ENCODE data around the gene LGI1.
"Not testable (repeated sequence)": the region's sequence is repeated elsewhere in the genome, so short reads cannot be mapped to it uniquely, and the experiment has no call there.

Gene LGI1

DNA sequence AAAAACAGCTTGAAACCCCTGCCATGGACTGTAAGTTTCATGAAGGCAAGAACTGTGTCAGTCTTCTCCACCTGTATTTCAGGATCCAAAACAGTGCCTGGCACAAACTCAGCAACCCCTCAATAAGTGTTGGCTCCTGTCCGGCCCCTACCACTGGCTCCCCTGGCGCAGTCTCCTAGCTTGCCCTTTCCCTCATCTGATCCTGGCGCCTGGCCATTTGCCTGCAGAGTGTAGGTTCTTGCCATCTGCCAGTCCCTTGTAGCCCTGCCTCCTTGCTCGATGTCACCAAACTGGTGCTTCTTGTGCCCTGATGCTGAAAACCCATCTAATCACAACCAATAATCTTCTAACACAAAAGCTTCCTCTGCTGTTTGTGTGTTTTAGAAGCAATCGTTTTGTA, 60.4 kb downstream of the LGI1 start:
- Histone ChIP-seq H3K27ac (no peak overlapping the region), H3K9ac (no peak overlapping the region), H4K20me1 (no peaks in the 10 kb centered on the region)

GRCh38 chr10:93819520-93819919, 61.8 kb downstream of the LGI1 start:
- Histone ChIP-seq H3K4me2 (no peak overlapping the region), H4K20me1 (no peaks in the 10 kb centered on the region), H3K9ac (no peak overlapping the region), H3K27ac (no peak overlapping the region), H3K4me1 (no peaks in the 10 kb centered on the region), H3K36me3 (0 out of 2 replicates have a peak, but pooled peaks cover 4% of the 10 kb centered on the region), H3K9me3 (peaks cover 13% of the 10 kb centered on the region), H3K4me3 (no peak overlapping the region), H3K27me3 (no peaks in the 10 kb centered on the region)
- TF ChIP-seq Cebpa-rat (IDR thresholded peaks at IDR 0.05): no peak

More for the DNA sequence above, 60.4 kb downstream of the LGI1 start:
- Histone ChIP-seq H3K27me3 (no peaks in the 10 kb centered on the region), H3K4me1 (no peaks in the 10 kb centered on the region), H3K4me2 (no peak overlapping the region), H3K36me3 (0 out of 2 replicates have a peak, but pooled peaks cover 4% of the 10 kb centered on the region), H3K9me3 (peaks cover 13% of the 10 kb centered on the region), H3K4me3 (no peak overlapping the region)
- TF ChIP-seq Cebpa-rat (IDR thresholded peaks at IDR 0.05): no peak

DNA sequence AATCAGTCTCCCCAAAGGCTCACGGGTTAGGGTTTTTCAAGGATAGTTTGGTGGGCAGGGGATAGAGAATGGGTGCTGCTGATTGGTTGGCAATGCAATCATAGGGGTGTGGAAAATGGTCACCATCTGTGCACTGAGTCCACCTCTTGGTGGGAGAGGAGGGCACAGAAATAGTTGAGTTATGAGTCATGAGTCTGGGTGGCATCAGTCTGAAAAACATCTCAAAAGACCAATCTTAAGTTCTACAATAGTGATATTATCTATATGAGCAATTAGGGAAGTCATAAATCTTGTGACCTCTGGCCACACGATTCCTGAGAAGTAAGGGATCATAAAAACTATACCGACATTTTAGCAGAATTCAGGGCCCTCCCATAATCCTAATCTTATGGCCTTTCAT, 62.7 kb downstream of the LGI1 start:
- Histone ChIP-seq H3K4me1 (peaks cover 3% of the 10 kb centered on the region), H4K20me1 (no peaks in the 10 kb centered on the region), H3K4me3 (no peak overlapping the region), H3K9ac (no peak overlapping the region), H3K4me2 (no peak overlapping the region), H3K36me3 (0 out of 2 replicates have a peak, but pooled peaks cover 4% of the 10 kb centered on the region), H3K27me3 (no peaks in the 10 kb centered on the region), H3K27ac (no peak overlapping the region), H3K9me3 (peaks cover 13% of the 10 kb centered on the region)
- no peak for TF ChIP-seq Cebpa-rat (IDR thresholded peaks at IDR 0.05)

- no peak overlapping the region for H3K27ac ChIP-seq
- TF ChIP-seq Cebpa-rat (IDR thresholded peaks at IDR 0.05): no peak
- no peak overlapping the region for H3K9ac ChIP-seq
- H3K4me1 ChIP-seq: peaks cover 11% of the 10 kb centered on the region
- H3K9me3 ChIP-seq: peaks cover 13% of the 10 kb centered on the region
- no peak overlapping the region for H3K4me2 ChIP-seq
- no peaks in the 10 kb centered on the region for H3K27me3 ChIP-seq
- 0 out of 2 replicates have a peak, but pooled peaks cover 4% of the 10 kb centered on the region for H3K36me3 ChIP-seq
- H4K20me1 ChIP-seq: no peaks in the 10 kb centered on the region
- H3K4me3 ChIP-seq: no peak overlapping the region
Observed at GRCh38 chr10:93821051-93821772, 63.5 kb downstream of the LGI1 start.

- H4K20me1 ChIP-seq: no peaks in the 10 kb centered on the region
- H3K36me3 ChIP-seq: no peaks in the 10 kb centered on the region
- peak overlapping the region; percentile 66 for H3K4me2 ChIP-seq
- H3K27ac ChIP-seq: 0 out of 2 replicates have a peak overlapping the region, but pooled peaks have one; percentile 13
- H3K4me3 ChIP-seq: no peak overlapping the region
- peaks cover 18% of the 10 kb centered on the region for H3K4me1 ChIP-seq
- H3K27me3 ChIP-seq: no peaks in the 10 kb centered on the region
- H3K9me3 ChIP-seq: no peaks in the 10 kb centered on the region
- H3K9ac ChIP-seq: no peak overlapping the region
- no peak for TF ChIP-seq Cebpa-rat (IDR thresholded peaks at IDR 0.05)
Observed at GRCh38 chr10:93826355-93826754, 68.6 kb downstream of the LGI1 start.

DNA sequence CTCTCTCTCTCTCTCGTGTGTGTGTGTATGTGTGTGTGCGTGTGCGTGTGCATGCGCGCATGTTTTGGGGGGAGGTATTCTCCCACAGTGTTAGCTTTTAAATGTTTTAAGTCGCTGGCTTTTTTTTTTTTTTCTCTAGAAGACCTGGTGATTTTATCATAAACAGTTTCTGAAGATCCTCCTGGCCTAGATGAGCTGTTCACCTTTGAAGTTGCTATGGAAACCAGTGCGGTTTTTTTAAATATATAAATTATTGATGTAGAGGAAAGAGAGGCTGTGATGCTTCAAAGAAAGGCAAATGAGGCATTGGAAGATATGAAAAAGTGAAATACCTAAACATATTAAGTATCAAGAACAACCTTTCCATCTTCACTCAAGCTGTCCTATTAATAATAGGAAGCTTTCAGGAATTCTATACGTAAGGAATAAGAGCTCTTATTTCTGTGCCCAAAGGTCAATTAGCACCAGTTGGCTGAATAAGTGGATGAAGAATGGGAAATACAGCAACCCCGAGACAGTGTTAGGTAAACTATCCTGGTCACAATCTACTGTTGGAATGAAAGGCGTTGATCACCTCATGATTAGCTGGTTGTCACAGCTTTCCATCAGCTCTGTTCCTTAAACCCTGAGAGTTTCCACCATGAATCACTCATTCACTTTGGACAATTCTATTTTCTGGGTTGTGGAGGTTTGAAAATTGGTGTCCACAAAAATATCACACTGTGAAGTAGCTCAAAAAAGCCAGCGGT, 69.5 kb downstream of the LGI1 start:
- Histone ChIP-seq H3K4me1 (peaks cover 18% of the 10 kb centered on the region), H3K9me3 (no peaks in the 10 kb centered on the region), H3K4me3 (no peak overlapping the region), H3K4me2 (no peak overlapping the region; the same call in 1 of the 2 replicates), H4K20me1 (no peaks in the 10 kb centered on the region), H3K27ac (no peak overlapping the region), H3K36me3 (no peaks in the 10 kb centered on the region), H3K27me3 (no peaks in the 10 kb centered on the region), H3K9ac (no peak overlapping the region)
- no peak for TF ChIP-seq Cebpa-rat (IDR thresholded peaks at IDR 0.05)

- not testable (repeated sequence) for H3K9ac ChIP-seq, H3K27me3 ChIP-seq, H3K4me1 ChIP-seq, H4K20me1 ChIP-seq, H3K4me3 ChIP-seq, H3K27ac ChIP-seq, H3K4me2 ChIP-seq, H3K36me3 ChIP-seq
- peaks cover 17% of the 10 kb centered on the region for H3K9me3 ChIP-seq
Observed at GRCh38 chr10:93831065-93831464, 73.3 kb downstream of the LGI1 start.

- Histone ChIP-seq H3K27ac (no peak overlapping the region), H3K27me3 (no peaks in the 10 kb centered on the region), H4K20me1 (no peaks in the 10 kb centered on the region), H3K9ac (no peak overlapping the region), H3K4me2 (no peak overlapping the region), H3K4me1 (no peaks in the 10 kb centered on the region), H3K36me3 (no peaks in the 10 kb centered on the region), H3K9me3 (peaks cover 17% of the 10 kb centered on the region), H3K4me3 (no peak overlapping the region)
- no peak for TF ChIP-seq Cebpa-rat (IDR thresholded peaks at IDR 0.05)
Observed at GRCh38 chr10:93835770-93836169, 78.0 kb downstream of the LGI1 start.

DNA sequence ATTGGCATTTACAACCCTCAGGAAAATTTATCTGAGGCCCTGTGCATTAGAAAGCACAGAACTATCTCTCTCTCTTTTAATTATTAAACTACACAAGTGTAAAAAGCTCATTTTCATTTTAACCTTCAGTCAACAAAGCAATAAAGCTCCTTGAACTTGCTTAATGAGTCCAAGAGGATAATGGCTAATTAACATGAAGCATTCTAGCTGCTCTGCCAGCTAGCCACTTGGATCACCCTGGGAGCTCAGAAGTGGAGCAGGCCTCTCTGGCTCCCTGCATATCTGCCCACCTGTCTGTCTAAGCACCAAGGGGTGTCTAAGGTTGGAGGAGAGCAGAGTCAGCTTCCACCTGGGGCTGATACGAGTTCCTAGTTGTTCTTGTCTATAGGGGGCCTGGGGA, 80.1 kb downstream of the LGI1 start:
- TF ChIP-seq Cebpa-rat (IDR thresholded peaks at IDR 0.05): no peak
- Histone ChIP-seq H3K27me3 (no peaks in the 10 kb centered on the region), H4K20me1 (no peaks in the 10 kb centered on the region), H3K4me2 (no peak overlapping the region), H3K9me3 (peaks cover 14% of the 10 kb centered on the region), H3K9ac (no peak overlapping the region), H3K4me1 (no peaks in the 10 kb centered on the region), H3K36me3 (no peaks in the 10 kb centered on the region), H3K27ac (no peak overlapping the region), H3K4me3 (no peak overlapping the region)

DNA sequence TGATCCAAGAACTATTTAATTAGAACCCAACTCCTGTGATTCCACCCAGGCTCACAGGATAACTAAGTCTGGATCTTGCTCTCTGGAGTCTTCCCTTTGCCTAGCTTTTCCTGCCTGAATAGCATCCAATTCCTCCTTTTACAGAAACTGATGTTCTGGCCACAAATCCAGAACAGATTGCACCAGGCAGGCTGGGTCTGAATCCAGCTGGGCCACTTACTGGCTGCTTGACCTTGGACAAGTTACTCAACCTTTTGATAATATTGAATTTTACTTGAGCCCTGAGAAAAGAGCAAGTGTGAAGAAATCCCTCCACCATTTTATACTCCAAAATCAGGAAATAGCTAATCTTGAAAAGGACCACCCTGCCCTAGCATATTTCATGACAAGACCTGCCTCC, 80.5 kb downstream of the LGI1 start:
- Histone ChIP-seq H4K20me1 (no peaks in the 10 kb centered on the region), H3K36me3 (no peaks in the 10 kb centered on the region), H3K9ac (no peak overlapping the region), H3K4me3 (no peak overlapping the region), H3K9me3 (peaks cover 9% of the 10 kb centered on the region), H3K27ac (no peak overlapping the region), H3K27me3 (no peaks in the 10 kb centered on the region), H3K4me1 (no peaks in the 10 kb centered on the region), H3K4me2 (no peak overlapping the region)
- TF ChIP-seq Cebpa-rat (IDR thresholded peaks at IDR 0.05): no peak

All from BLaER1 (cell line).